Measurements from ENCODE around the gene TMPRSS6.

TMPRSS6 gene

GRCh38 chr22:37069719-37070118 lies 39.8 kb downstream of the TMPRSS6 start:
- H3K4me3 ChIP-seq (ENCODE audit: low read length) = no peak overlapping the region
- TF ChIP-seq CTCF (conservative IDR thresholded peaks at IDR 0.05; ENCODE audit: low read length) = no peak

GRCh38 chr22:37069319-37069718 lies 40.2 kb downstream of the TMPRSS6 start:
- no peak overlapping the region for H3K4me3 ChIP-seq (ENCODE audit: low read length)
- no peak for DNase-seq (ENCODE audit: low read depth)
- TF ChIP-seq CTCF (conservative IDR thresholded peaks at IDR 0.05; ENCODE audit: low read length) = no peak

More at GRCh38 chr22:37069719-37070118, 39.8 kb downstream of the TMPRSS6 start:
- DNase-seq (ENCODE audit: low read depth) = no peak

GRCh38 chr22:37068859-37069258 lies 40.7 kb downstream of the TMPRSS6 start:
- H3K4me3 ChIP-seq (ENCODE audit: low read length) = no peak overlapping the region
- TF ChIP-seq CTCF (conservative IDR thresholded peaks at IDR 0.05; ENCODE audit: low read length) = no peak
- DNase-seq (ENCODE audit: low read depth) = no peak

- no peak for DNase-seq (ENCODE audit: low read depth)
- no peak overlapping the region for H3K4me3 ChIP-seq (ENCODE audit: low read length)
- no peak for TF ChIP-seq CTCF (conservative IDR thresholded peaks at IDR 0.05; ENCODE audit: low read length)
These were observed 42.1 kb downstream of the TMPRSS6 start for GRCh38 chr22:37067428-37067827.

GRCh38 chr22:37065961-37066360 lies 43.6 kb downstream of the TMPRSS6 start:
- H3K4me3 ChIP-seq (ENCODE audit: low read length) = no peak overlapping the region
- no peak for DNase-seq (ENCODE audit: low read depth)
- TF ChIP-seq CTCF (conservative IDR thresholded peaks at IDR 0.05; ENCODE audit: low read length) = no peak

- no peak for TF ChIP-seq CTCF (conservative IDR thresholded peaks at IDR 0.05; ENCODE audit: low read length)
- H3K4me3 ChIP-seq (ENCODE audit: low read length) = no peak overlapping the region
- DNase-seq (ENCODE audit: low read depth) = no peak
These were observed 44.3 kb downstream of the TMPRSS6 start for GRCh38 chr22:37065180-37065579.

GRCh38 chr22:37064553-37064952 lies 45.0 kb downstream of the TMPRSS6 start:
- no peak for DNase-seq (ENCODE audit: low read depth)
- TF ChIP-seq CTCF (conservative IDR thresholded peaks at IDR 0.05; ENCODE audit: low read length) = no peak
- no peak overlapping the region for H3K4me3 ChIP-seq (ENCODE audit: low read length)
